GM12892 (cell line): ENCODE measurements around the gene C21orf91.
"Not testable (repeated sequence)": the region's sequence is repeated elsewhere in the genome, so short reads cannot be mapped to it uniquely, and the experiment has no call there.

ENCODE experiments used
- DNase-seq: peaks from one replicate; pipeline ENCODE4 v3.0.0; 2011; ENCODE audit not compliant: insufficient read length
- FAIRE-seq: peaks from 2 replicates; lab custom pipeline; 2011; peaks lifted over from hg19 to GRCh38; lab: Jason Lieb, UNC
- POLR2A ChIP-seq: IDR thresholded peaks from 2 replicates; pipeline ENCODE4 v1.6.1; 2011; ENCODE audit warnings: low read depth, low read length, control low read depth
- POLR2AphosphoS5 ChIP-seq: IDR thresholded peaks from 2 replicates; pipeline ENCODE4 v1.6.1; 2011; ENCODE audit warnings: low read depth, low read length, control low read depth
- TAF1 ChIP-seq: IDR thresholded peaks from 2 replicates; pipeline ENCODE4 v1.6.1; 2011; ENCODE audit warnings: low read depth, mild to moderate bottlenecking, control low read depth, low read length, borderline replicate concordance

The C21orf91 gene

GRCh38 chr21:17783003-17783402 is 36.2 kb downstream of the C21orf91 start:
- no peak for FAIRE-seq
- no peak for DNase-seq
- TF ChIP-seq POLR2A (no peak), TAF1 (no peak), POLR2AphosphoS5 (no peak)

DNA sequence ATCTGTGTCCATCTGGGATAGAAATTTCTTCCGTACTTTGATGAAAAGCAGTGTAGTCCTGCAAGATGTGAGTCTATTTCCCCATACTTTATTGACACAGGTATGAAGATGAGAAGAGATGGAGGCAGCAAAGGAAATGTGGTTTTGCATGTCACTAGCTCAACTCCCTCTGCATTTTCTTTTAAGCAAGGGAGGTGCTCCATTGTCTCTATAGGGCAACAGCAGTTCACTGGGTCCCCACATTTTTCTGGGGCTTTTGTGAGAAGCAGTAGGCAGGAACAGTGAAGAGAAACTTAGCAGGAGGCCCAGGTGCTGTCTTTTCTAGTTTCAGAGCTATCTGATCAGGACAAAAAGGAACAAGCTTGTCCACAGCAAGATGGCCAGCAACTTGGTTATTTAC is 37.1 kb downstream of the C21orf91 start:
- DNase-seq: no peak
- no peak for FAIRE-seq
- TF ChIP-seq TAF1 (no peak), POLR2AphosphoS5 (no peak), POLR2A (no peak)

DNA sequence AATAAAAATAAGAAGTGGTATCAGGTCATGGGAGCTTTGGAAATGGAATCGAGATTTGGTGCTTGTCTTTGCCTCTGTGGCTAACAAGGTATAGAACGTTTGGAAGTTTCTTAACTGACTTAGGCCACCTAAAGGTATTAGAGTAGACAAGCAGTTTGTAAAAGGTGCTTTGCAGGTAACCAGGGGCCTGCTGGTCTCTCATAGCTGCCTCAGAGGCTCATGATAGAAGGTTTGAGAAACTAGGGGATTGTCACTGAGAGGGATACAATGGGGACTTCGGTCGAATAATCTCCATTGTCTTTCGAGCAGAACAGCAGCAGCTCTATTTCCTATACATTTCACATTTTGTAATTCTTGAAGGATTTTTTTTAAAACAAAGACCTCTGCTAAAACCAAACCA is 37.6 kb downstream of the C21orf91 start:
- TF ChIP-seq POLR2A (no peak), POLR2AphosphoS5 (no peak), TAF1 (no peak)
- DNase-seq: no peak
- FAIRE-seq: peak; percentile 82

GRCh38 chr21:17780539-17780938 is 38.6 kb downstream of the C21orf91 start:
- DNase-seq (no peak), FAIRE-seq (peak; percentile 97)
- TF ChIP-seq TAF1 (no peak), POLR2AphosphoS5 (peak; percentile 37; the same call in 1 of the 2 replicates), POLR2A (no peak)

DNA sequence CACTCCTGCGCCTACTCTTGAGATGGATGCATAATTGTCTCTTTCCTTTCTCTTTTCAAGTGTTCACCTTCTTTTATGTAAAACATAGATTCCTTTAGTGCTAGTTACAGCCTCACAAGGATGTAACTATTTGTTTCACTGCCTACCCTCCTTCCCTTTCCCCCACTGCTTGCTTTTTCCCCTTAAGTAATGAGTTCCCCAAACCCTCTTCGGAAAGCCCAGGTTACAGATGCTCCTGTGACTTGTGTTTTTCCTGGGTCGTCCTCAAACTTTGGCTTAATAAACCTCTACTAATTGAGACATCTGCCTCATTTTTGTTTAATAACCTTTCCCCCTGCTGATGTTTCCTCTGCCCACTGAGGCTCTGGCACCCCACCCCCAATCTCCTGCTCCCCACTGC is 39.2 kb downstream of the C21orf91 start:
- TF ChIP-seq TAF1 (no peak), POLR2A (no peak), POLR2AphosphoS5 (no peak)
- FAIRE-seq (no peak), DNase-seq (no peak)

GRCh38 chr21:17779496-17779895 is 39.7 kb downstream of the C21orf91 start:
- no peak for FAIRE-seq
- DNase-seq: no peak
- TF ChIP-seq POLR2A (no peak), POLR2AphosphoS5 (no peak), TAF1 (no peak)

DNA sequence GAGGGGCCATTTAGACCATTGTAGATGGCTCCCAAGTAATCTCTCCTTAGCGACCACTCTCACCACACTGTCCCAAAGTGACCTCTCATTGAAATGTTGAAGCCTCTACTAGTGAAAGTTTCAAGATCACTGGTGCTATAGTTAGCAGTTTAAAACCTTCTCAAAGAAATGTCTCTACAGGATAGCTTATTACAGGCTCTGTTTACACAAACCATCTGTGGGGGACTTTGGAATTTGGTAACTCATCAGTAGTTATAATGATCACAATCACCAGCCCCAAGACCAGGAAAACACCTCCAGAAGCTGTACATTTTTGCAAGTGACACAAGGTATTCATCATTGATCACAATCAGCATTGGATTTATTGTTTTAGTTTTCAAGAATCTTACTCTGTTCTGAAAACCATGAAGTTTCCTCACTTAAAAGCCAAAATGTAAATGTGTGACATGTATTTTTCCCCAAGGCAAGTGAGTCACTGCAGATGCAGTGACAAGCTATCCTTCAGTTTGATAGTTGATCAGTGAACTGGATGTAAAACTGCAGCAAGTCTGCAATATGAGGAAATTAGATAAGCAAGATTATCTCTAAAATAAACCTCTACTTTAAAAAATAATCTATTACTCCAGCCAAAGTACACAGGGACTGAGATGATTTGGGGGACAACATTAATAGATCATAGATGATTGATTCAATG is 41.9 kb downstream of the C21orf91 start:
- no peak for DNase-seq
- no peak for FAIRE-seq

DNA sequence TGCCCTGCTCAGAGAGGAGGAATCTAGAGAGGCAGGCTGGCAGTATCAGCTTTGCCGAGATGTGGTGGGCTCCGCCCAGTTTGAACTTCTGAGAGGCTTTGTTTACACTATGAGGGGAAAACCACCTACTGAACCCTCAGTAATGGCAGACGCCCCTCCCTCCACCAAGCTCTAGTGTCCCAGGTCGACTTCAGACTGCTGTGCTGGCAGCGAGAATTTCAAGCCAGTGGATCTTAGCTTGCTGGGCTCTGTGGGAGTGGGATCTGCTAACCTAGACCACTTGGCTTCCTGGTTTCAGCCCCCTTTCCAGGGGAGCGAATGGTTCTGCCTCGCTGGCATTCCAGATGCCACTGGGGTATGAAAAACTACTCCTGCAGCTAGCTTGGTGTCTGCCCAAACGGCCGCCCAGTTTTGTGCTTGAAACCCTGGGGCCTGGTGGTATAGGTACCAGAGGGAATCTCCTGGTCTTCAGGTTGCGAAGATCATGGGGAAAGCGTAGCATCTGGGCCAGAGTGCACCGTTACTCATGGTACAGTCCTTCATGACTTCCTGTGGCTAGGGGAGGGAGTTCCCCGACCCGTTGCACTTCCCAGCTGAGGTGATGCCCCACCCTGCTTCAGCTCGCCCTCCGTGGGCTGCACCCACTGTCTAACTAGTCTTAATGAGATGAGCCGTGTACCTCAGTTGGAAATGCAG is 43.6 kb downstream of the C21orf91 start:
- DNase-seq (no peak), FAIRE-seq (peak; percentile 92)
- no peak for TF ChIP-seq POLR2AphosphoS5
- no peak for TF ChIP-seq TAF1
- no peak for TF ChIP-seq POLR2A

More for the DNA sequence above, 41.9 kb downstream of the C21orf91 start:
- TF ChIP-seq TAF1 (no peak), POLR2A (no peak), POLR2AphosphoS5 (no peak)

DNA sequence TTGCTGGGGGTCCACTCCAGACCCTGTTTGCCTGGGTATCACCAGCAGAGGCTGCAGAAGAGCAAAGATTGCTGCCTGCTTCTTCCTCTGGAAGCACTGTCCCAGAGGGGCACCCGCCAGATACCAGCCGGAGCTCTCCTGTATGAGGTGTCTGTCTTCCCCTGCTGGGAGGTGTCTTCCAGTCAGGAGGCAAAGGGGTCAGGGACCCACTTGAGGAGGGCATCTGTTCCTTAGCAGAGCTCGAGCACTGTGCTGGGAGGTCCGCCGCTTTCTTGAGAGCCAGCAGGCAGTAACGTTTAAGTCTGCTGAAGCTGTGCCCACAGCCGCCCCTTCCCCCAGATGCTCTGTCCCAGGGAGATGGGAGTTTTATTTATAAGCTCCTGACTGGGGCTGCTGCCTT is 44.1 kb downstream of the C21orf91 start:
- not testable (repeated sequence) for FAIRE-seq, DNase-seq

- no peak for FAIRE-seq
- DNase-seq: no peak
- no peak for TF ChIP-seq POLR2A
- no peak for TF ChIP-seq TAF1
- TF ChIP-seq POLR2AphosphoS5: no peak
These were observed 49.7 kb downstream of the C21orf91 start for GRCh38 chr21:17769447-17769845.

GRCh38 chr21:17768840-17769446 is 50.2 kb downstream of the C21orf91 start:
- DNase-seq (no peak), FAIRE-seq (no peak)
- TF ChIP-seq POLR2A (no peak), POLR2AphosphoS5 (no peak), TAF1 (no peak)
